Activated CD8-positive, alpha-beta T cell treated with anti-CD3 and anti-CD28 coated beads, Interleukin-2, amount 10 ng/mL, durations not matched to agents 7 days and 5 days (primary cell): ENCODE results near the gene PEAK1. TPM values are rescaled to one million over a fixed set of nuclear protein-coding genes. Genes with fewer than 3 reads are reported as not detected.
A peak's percentile ranks its signal among the peaks of the same experiment; 100 is the strongest.

Source experiments
- ATAC-seq: fragments of 150-1000 bp; cut with Tn5 transposase; one replicate; pipeline ENCODE4 v1.10.0; 2021; ENCODE audit warnings: moderate library complexity
- CTCF ChIA-PET: fragments of 350-600 bp; sonication (Branson Sonifier 250); formaldehyde crosslinking; loops from one replicate; lab custom pipeline; 2021; ENCODE audit warnings: antibody characterized with exemption; lab: Charles Lee
- POLR2A ChIA-PET: fragments of 350-600 bp; sonication (Branson Sonifier 250); formaldehyde crosslinking; loops from one replicate; lab custom pipeline; 2021; ENCODE audit warnings: antibody characterized with exemption; lab: Charles Lee
- DNase-seq: peaks from one replicate; pipeline ENCODE4 v3.0.0-alpha.2; 2020
- H3K27ac Mint-ChIP-seq: one replicate; pipeline ENCODE4 v1.8.0; 2021; ENCODE audit warnings: mild to moderate bottlenecking, mixed read lengths
- H3K27me3 Mint-ChIP-seq: one replicate; pipeline ENCODE4 v1.8.0; 2021; ENCODE audit warnings: low read depth, mixed read lengths
- H3K36me3 Mint-ChIP-seq: one replicate; pipeline ENCODE4 v1.8.0; 2021; ENCODE audit warnings: low read depth, mixed read lengths
- H3K4me1 Mint-ChIP-seq: one replicate; pipeline ENCODE4 v1.8.0; 2021; ENCODE audit warnings: low read depth, mixed read lengths
- H3K4me3 Mint-ChIP-seq: one replicate; pipeline ENCODE4 v1.8.0; 2021; ENCODE audit warnings: mild to moderate bottlenecking, mixed read lengths
- H3K9me3 Mint-ChIP-seq: one replicate; pipeline ENCODE4 v1.8.0; 2022; ENCODE audit warnings: mixed read lengths; ENCODE audit not compliant: insufficient read depth
- total RNA-seq, 2 experiments: library from RNA; stranded (reverse); gene quantifications; one replicate each; pipeline ENCODE4 v1.2.3, GENCODE V29; 2021

PEAK1 gene
- total RNA-seq, 2 experiments from 2014 or later: 30.4 to 30.7 TPM

DNA sequence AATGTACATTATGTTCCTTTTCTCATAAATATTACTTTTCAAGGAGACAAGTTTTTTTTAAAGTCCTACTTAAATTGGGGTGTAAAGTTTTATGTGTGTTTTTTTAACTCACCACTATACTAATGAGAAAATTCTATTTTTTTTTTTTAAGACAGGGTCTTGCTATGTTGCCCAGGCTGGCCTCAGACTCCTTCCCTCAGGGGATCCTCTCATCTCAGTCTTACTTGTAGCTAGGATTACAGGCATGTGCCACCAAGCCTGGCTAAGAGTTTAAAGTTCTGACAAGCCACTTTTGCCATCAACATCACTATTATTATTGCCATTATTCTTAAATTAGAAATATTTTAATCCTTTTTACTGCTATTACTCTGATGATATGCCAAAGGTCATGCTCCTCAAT, 356.7 kb downstream of the PEAK1 start:
- Mint-ChIP-seq H3K4me1 (peaks cover 14% of the 10 kb centered on the region), H3K27ac (no peak overlapping the region), H3K27me3 (no peaks in the 10 kb centered on the region), H3K4me3 (no peak overlapping the region), H3K9me3 (no peaks in the 10 kb centered on the region), H3K36me3 (peaks cover 3% of the 10 kb centered on the region)
- POLR2A ChIA-PET: no interaction called here
- CTCF ChIA-PET: interaction anchor here (1.6 kb wide), 1 partner anchor 39 kb away, joined by 4 read pairs; no protein-coding TSS in a partner anchor
- DNase-seq (no peak), ATAC-seq (no peak)

DNA sequence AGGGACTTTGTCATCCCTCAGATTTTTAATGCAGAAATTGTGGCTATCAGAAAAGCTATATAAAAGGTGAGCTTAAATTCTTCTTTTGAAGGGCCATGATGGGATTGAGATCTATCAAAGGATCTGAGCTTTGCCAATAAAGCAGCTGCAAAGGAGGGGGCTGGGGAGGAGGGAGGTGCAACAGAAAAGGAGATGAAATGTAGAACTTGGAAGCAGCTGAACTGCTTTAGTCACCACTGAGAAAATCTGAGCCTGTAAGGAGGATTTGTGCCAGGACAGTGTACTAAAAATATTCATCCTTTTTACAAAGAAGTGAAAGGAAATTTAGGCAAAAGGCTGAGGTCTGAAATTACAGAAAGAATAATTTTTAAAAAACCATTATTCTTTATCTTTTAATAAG, 359.4 kb downstream of the PEAK1 start:
- DNase-seq: no peak
- ChIA-PET CTCF (interaction anchor here (0.6 to 4.0 kb wide), 6 partner anchors 10 to 482 kb away, joined by 3 to 16 read pairs (median 9); partner anchors contain the start of gene TSPAN3), POLR2A (interaction anchor here (1.3 kb wide), 1 partner anchor 10 kb away, joined by 4 read pairs; no protein-coding TSS in a partner anchor)
- Mint-ChIP-seq H3K4me3 (no peak overlapping the region), H3K36me3 (no peaks in the 10 kb centered on the region), H3K27me3 (no peaks in the 10 kb centered on the region), H3K27ac (no peak overlapping the region), H3K4me1 (peaks cover 14% of the 10 kb centered on the region), H3K9me3 (no peaks in the 10 kb centered on the region)
- no peak for ATAC-seq

DNA sequence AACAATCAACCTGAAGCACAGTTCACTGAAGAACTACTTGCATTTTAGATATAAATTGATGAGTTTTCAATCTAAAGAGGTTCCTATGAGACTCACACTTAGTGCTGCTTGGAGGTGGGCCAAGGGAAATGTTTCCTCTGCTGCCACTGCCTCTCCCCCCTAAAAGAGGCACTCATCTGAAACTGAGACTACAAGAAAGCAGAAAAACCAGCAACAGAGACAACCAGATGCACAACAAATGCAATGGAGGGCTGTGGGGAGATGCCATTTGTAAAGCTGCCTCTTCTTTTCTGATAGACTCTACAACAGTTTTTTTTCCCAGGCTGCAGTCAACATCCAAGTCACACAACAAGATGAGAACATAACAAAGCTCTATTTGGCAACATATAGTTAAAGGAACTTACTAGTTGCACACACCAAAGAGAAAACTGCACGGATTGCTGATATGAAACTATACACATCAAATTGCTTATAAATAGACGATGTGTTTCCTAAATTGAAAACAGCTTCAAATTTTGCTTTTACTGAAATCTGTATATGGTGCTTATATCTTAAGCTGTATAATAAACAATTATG, 360.0 kb downstream of the PEAK1 start:
- ATAC-seq: no peak
- ChIA-PET CTCF (interaction anchor here (0.6 to 4.0 kb wide), 7 partner anchors 8 to 483 kb away, joined by 3 to 16 read pairs (median 4); partner anchors contain the start of gene TSPAN3), POLR2A (interaction anchor here (1.2 to 1.3 kb wide), 3 partner anchors 10 to 16 kb away, joined by 3 to 5 read pairs (median 4); no protein-coding TSS in a partner anchor)
- Mint-ChIP-seq H3K4me1 (peaks cover 14% of the 10 kb centered on the region), H3K36me3 (no peaks in the 10 kb centered on the region), H3K27me3 (no peaks in the 10 kb centered on the region), H3K9me3 (no peaks in the 10 kb centered on the region), H3K4me3 (no peak overlapping the region), H3K27ac (peak overlapping the region; percentile 35)
- no peak for DNase-seq

DNA sequence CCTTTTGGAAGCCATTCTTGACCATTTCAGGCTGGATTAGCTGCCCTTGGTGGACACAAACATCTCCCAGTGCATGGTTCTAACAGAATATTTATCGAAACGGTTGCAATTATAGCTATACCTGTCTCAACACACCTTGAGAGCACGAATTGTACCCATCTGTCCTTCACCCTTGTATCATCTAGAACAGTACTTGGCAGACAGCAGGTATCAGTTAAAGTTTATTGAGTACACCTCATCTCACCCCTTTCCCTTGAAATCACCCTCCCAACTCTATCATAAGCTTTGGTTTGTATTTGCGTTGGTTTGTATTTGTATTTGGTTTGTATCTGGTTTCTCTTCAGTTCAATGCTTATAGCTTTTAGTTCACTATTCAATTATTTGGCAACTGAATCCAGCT, 361.4 kb downstream of the PEAK1 start:
- no peak for DNase-seq
- H3K27me3 Mint-ChIP-seq: no peaks in the 10 kb centered on the region
- CTCF ChIA-PET: interaction anchor here (0.9 to 4.0 kb wide), 6 partner anchors 10 to 484 kb away, joined by 3 to 16 read pairs (median 8); partner anchors contain the start of gene TSPAN3
- POLR2A ChIA-PET: interaction anchor here (1.2 kb wide), 1 partner anchor 15 kb away, joined by 3 read pairs; no protein-coding TSS in a partner anchor
- H3K9me3 Mint-ChIP-seq: no peaks in the 10 kb centered on the region
- H3K4me3 Mint-ChIP-seq: no peak overlapping the region
- H3K4me1 Mint-ChIP-seq: peaks cover 18% of the 10 kb centered on the region
- ATAC-seq: no peak
- no peak overlapping the region for H3K27ac Mint-ChIP-seq
- peaks cover 8% of the 10 kb centered on the region for H3K36me3 Mint-ChIP-seq

DNA sequence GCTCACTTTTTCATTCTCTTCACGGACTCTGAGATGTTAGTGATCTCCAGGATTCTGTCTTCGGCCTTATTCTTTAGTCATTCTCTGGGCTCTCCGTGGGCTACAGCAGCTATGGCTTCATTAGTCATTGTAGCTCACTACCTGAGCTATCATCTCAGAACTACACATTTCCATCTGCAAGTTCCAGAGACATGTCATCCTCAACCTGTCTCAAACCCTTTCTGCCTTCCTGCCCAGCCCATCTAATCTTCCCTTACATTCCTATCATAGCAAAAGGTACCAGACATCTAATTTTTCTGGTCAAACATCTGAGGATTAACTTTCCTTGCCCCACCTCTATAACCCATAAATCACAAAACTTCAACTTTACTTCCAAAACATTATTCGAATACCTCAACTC, 362.2 kb downstream of the PEAK1 start:
- Mint-ChIP-seq H3K4me3 (no peak overlapping the region), H3K4me1 (peaks cover 18% of the 10 kb centered on the region), H3K9me3 (no peaks in the 10 kb centered on the region), H3K27me3 (no peaks in the 10 kb centered on the region), H3K36me3 (peaks cover 9% of the 10 kb centered on the region), H3K27ac (no peak overlapping the region)
- POLR2A ChIA-PET: no interaction called here
- ATAC-seq (no peak), DNase-seq (no peak)
- CTCF ChIA-PET: interaction anchor here (1.1 to 4.0 kb wide), 5 partner anchors 12 to 485 kb away, joined by 3 to 16 read pairs (median 3); no protein-coding TSS in a partner anchor

DNA sequence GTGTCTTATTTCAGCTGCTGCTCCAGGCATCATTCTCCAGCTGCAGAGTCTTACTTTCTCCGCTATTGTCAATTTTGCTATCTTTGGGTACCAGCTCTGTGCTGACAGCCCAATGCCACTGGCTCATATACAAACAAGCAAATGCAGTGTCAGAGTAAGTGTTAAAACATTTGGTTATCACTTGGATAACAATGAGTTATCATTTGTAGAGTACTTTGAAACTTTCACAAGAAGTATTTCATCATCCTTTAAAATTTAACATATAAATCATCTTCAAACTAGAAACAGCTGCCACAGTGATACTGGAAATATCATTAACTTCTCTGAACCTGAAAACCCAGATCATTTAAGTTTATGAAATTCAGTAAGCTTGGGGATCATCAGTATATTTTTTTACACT, 362.8 kb downstream of the PEAK1 start:
- Mint-ChIP-seq H3K9me3 (no peaks in the 10 kb centered on the region), H3K36me3 (peaks cover 15% of the 10 kb centered on the region), H3K4me1 (peaks cover 18% of the 10 kb centered on the region), H3K27me3 (no peaks in the 10 kb centered on the region), H3K4me3 (no peak overlapping the region), H3K27ac (no peak overlapping the region)
- POLR2A ChIA-PET: interaction anchor here (1.2 kb wide), 1 partner anchor 10 kb away, joined by 3 read pairs; no protein-coding TSS in a partner anchor
- DNase-seq (no peak), ATAC-seq (no peak)
- CTCF ChIA-PET: interaction anchor here (1.0 to 4.0 kb wide), 7 partner anchors 11 to 486 kb away, joined by 3 to 16 read pairs (median 3); no protein-coding TSS in a partner anchor

DNA sequence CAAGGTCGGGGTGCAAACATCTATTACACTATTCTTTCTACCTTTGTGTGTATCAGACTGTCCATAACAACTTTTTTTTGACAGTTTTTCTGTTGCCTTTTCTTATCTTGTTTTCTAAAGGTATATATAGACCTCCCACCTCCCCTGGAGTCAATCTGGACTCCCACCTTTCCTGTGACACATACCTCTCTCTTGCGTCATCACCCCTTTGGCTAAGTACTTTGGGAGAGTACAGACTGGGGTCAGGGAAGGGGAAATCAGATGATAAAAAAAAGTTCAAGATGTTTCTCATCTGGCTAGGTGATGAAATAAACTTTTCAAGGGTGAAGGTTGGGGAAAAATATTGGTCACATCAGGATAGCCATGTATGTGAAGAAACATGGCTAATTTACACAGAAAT, 366.2 kb downstream of the PEAK1 start:
- no peak for DNase-seq
- H3K27ac Mint-ChIP-seq: no peak overlapping the region
- CTCF ChIA-PET: interaction anchor here (1.0 kb wide), 1 partner anchor 23 kb away, joined by 3 read pairs; no protein-coding TSS in a partner anchor
- POLR2A ChIA-PET: no interaction called here
- no peaks in the 10 kb centered on the region for H3K9me3 Mint-ChIP-seq
- H3K4me3 Mint-ChIP-seq: no peak overlapping the region
- H3K4me1 Mint-ChIP-seq: peaks cover 3% of the 10 kb centered on the region
- ATAC-seq: no peak
- no peaks in the 10 kb centered on the region for H3K27me3 Mint-ChIP-seq
- H3K36me3 Mint-ChIP-seq: peaks cover 34% of the 10 kb centered on the region

DNA sequence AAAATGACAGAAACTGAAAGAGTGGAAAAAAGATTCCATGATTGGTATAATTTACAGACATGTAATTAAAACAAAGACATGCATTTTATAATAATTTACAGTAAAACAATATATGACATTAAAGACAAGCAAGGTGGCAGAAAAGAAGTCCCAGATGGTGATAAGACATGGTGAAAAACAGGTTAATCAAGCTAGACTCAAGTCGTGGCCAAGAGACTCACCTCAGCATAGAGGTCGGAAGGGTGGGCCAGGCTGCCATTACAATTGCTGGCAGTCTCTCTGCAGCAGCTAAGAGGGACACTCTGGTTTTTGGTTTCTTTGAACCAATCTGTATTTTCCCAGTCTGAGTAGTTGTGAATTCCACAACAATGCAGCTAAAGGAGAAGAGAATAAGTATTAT, 367.3 kb downstream of the PEAK1 start:
- Mint-ChIP-seq H3K9me3 (peaks cover 5% of the 10 kb centered on the region), H3K27ac (no peak overlapping the region), H3K4me1 (peaks cover 3% of the 10 kb centered on the region), H3K36me3 (peaks cover 41% of the 10 kb centered on the region), H3K4me3 (no peak overlapping the region), H3K27me3 (no peaks in the 10 kb centered on the region)
- ATAC-seq (no peak), DNase-seq (no peak)
- POLR2A ChIA-PET: no interaction called here
- CTCF ChIA-PET: interaction anchor here (1.2 to 2.0 kb wide), 3 partner anchors 10 to 79 kb away, joined by 3 to 10 read pairs (median 3); no protein-coding TSS in a partner anchor

Other genes with a start within 250 kb of the PEAK1 start
- 10 to 100 TPM; 47.5 to 51.7 TPM for gene HMG20A, start 784 bp upstream of the PEAK1 start, total RNA-seq
- gene LINGO1, start 212.8 kb upstream of the PEAK1 start, total RNA-seq: not detected